GM19351 (cell line): ENCODE results near the gene GRAMD4.

ENCODE experiments used
- ATAC-seq: cut with Tn5 transposase; IDR thresholded peaks from one replicate; pipeline ENCODE4 v1.9.1; 2021; ENCODE audit warnings: mild to moderate bottlenecking, moderate library complexity; ENCODE audit not compliant: unreplicated experiment

Gene GRAMD4

DNA sequence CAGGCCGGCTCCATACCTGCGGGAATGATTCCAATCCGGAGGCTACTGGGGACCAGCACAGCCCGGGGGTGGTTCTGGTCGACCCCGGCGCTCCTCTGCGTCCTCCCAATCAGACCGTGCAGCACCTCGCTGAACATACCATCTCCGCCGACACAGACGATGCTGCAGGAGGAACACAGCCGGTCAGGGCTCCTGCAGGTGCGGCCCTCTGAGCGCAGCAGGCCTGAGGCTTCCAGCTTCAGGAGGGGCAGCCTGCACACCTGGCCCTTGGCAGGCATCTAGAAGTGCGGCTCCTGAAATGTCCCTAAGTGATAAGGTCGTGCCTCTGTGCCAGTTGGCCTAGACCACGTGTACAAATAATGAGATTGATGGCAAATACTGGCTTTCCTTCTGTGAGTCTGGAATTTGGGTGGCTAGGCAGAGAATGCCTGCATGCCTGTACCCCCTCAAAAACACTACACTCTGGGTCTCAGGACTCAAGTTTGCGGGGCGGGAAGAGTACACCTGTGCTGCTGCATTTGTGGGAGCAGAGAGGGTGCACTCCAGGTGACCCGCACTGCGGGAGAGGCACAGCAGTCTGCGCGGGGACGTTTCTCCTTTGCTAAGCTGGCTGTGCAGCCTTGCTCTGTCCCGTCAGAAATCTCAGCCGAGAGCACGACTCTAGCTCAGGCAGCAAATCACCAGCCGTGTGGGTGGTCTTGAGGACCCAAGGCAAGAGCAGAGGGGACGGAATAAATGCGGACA is 87.8 kb downstream of the GRAMD4 start:
- ATAC-seq, result no peak

DNA sequence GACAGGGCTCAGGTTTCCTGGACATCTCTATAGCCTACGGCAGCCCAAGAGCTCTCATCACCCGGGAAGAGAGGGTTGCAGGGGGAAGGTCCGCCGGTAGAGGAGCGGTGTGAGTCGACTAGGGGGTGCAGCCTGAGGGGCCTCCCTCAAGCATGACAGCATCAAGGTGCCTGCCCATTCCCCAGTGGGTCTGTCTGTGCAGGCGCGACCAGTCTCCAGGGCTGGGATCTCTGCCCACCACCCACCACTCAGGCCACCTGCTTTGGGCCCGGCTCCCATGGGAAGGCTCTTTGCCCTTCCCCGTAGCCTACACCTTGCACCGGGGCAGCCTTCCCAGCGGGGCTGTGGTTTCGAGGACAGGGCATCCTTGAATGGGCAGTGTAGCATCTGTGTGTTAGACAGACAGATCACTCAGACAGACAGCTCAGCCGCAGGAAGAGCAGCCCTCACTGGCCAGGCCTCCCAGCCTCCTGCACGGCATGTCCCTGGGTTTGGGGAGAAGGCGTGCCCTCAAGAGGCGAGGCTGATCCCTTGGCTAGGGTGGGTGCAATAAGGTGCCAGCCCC is 88.7 kb downstream of the GRAMD4 start:
- ATAC-seq, result no peak

DNA sequence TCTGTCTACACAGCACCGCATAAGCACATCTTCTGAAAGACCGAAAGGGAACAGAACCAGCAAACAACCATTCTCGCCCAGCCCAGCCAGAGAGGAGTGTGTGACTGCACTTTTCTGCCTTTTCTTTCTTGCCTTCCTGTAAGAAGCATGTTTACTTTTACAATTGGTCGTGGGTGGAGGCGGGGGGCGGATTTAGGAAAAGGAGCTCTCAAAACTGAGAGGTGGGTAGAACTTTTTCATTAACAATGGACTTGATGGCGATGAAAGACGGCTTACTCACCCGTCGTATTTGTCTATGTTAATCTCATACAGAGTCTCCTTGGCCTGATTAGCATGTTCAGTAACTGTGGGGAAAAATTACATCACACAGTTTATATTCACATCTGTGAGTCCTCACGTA is 90.6 kb downstream of the GRAMD4 start:
- no peak for ATAC-seq

DNA sequence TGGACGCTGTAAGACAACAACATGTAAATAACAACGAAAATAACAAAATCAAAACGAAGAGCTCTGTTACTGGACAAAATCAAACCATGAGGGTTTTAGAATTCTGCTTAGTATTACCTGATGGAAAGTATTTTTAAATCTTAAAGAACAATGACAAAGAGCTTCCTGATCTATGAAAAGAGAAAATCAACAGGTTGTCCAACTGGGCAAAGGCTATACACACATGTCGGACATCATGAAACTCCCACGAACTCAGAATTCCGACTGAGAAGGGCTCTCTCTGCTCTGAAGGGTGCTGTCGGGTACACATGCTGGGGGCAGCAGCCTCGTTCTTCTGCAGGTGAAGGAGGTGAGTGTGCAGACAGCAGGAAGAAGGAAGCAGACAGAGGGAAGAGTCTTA is 92.1 kb downstream of the GRAMD4 start:
- no peak for ATAC-seq

DNA sequence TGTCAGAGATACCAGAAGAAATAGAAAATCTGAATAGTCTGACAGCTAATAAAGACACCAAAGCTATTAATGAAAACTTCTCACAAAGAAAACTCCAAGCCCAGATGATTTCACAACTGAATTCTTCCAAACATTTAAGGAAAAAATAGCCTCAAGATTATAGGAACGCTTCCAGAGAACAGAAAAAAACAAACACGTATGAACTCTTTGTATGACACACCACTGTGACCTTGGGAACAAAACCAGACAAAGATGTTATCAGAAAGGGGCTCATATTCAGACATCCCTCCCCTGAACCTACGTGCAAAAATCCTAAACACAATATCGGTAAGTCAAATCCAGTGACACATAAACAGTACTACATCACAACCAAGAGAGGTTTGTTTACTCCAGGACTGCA is 94.4 kb downstream of the GRAMD4 start:
- ATAC-seq, result no peak

DNA sequence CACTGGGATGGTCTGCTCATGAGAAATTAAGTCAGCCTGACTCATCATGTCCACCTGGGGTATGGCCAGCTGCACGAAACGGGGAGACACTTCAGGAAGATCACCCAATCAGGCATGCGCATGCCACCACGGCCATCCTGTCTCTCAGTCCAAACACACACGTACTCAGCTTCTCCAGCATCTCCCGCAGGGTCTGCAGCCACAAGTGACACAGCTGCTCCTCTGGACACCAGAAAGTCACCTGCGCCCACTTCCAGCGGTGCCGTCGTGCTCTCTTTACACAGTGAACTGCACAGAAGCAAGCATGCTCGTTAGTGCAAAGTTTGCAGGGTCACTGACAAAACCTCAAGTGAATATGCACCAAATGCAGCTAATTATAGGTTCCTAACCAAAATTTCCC is 99.7 kb downstream of the GRAMD4 start:
- no peak for ATAC-seq

DNA sequence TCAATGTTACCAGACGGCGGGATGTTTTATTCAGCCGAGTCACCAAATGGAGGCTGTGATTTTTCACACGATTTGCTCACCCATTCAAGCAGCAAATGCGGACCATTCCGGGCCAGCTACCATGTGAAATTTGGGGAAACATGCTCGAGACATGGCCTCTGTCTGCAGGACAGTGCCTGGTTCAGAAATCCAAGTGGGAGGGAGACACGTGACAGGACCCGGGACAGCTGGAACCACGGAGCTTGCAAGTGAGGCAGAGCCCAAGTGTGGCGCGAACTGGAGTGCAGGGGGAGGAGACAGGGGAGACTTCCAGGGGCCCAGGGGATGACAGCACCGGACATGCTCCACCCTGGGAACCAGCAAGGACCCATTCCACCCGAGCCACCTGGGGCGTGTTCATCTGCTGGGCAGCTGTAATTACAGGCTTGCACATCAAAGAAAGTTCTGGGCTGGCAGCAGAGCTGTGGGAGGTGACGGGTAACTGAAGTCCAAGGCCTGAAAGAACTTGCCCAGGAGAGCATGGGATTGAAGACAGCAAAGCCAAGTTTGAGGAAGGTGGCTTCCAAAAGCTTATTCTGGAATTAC is 101.4 kb downstream of the GRAMD4 start:
- ATAC-seq, result no peak

DNA sequence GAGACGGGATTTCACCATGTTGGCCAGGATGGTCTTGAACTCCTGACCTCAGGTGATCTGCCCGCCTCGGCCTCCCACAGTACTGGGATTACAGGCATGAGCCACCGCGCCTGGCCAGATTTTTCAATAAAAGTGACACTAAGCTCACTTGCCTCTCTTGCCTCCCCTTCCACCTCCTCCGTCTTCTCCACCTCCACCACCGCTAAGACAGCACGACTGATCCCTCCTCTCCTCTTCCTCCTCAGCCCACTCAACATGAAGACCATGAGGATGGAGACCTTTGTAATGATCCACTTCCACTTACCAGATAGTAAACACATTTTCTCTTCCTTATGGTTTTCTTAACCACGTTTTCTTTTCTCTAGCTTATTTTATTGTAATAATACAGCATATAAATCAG is 103.7 kb downstream of the GRAMD4 start:
- no peak for ATAC-seq

DNA sequence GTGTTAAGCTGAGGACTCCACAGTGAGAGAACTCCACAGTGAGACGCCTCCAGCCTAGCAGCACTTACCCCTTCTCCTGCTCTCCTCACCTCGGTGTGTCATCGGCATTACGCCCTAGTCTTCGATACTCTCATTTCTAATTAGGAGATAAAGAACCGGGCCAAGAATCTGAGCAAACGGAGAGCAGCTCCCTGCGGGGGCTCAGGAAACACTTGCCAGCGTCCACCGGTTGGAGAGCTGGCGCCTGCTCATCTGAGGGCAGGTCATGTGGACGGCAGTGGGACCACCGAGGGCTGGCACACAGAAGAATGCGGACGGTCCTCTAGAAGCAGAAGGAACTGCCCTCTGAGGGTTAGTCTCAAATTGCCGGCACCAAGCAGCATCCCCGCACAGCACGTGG is 104.9 kb downstream of the GRAMD4 start:
- no peak for ATAC-seq

DNA sequence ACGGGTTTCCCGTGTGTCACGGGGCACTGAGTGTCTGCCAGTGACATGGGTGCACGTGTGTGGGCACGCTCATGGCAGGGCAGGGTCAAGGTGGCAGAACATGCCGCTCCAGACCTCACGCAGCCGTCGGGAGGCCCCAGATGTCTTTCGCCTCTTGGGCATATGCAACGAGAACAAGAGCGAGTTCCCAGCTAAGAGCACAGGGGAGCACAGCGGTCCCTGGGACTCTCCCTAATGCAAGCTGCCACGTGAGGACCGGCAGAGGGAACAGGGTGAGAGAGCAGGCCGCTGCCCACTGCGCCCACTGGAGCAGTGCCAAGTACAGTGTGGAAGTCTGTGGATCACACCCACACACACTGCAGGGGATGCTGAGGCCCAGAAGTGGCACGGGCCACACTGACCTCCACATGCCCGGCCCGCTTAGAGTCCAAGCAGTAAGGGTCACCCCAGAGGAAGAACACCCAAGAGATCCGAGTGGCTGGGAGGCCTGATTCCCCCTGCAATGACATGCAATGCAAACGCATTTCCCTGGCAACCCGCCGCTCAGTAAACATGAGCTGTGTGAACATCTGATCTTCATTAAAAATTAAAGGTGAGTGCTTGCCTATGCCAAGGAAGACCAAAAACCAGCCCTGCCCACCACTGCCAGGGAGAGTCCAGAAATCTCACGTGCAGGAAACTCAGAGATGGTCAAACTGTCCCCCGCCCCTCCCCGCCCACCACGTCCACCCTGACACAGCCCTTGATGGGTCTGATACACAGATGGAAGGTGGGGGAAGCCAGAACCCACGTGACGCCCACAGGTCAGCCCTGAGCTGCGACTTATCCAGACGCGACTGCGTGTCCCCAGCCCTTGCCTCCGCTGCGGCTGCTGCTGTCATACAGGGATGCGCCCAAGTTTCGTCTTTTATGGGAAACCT is 106.1 kb downstream of the GRAMD4 start:
- ATAC-seq, result no peak

DNA sequence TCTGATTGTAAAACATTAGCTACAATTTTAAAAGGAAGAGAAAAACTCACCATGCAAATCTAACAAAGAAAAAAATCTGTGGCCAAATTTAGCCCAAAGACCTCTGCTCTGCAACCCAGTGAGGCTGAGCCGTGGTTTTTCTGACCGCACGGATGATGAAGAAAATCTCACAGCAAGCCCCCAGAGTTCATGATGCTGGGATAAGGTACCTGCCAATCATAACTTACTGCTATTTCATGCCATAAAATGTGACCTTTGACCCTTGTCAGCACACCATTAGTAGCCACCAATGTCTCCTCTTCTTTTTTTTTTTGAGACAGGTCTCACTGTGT is 106.8 kb downstream of the GRAMD4 start:
- no peak for ATAC-seq

DNA sequence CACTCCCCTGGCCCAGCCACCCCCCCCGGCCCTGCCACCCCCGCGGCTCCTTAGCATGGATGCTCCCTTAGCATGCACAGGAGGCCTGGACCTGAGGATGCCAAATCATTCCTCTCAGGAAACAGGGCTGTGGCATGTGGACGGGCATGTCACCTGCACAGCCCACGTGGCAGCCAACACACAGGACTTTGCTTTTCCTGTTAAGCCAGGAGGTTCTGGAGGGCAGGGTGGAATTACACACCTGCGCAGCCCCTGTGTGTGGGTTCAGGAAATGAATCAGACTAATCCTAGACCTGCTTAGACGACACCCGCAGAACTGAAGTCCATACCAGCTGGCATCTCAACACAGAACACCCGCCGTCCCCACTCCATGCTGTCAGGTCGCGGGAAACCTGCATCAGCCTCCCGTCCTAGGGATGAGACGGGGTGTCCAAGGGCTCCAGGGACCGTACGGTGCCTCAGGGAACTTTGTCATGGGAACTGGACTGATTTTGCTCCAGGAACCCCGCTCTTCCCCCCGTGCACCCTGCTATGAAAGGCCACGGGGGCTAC is 107.7 kb downstream of the GRAMD4 start:
- no peak for ATAC-seq

DNA sequence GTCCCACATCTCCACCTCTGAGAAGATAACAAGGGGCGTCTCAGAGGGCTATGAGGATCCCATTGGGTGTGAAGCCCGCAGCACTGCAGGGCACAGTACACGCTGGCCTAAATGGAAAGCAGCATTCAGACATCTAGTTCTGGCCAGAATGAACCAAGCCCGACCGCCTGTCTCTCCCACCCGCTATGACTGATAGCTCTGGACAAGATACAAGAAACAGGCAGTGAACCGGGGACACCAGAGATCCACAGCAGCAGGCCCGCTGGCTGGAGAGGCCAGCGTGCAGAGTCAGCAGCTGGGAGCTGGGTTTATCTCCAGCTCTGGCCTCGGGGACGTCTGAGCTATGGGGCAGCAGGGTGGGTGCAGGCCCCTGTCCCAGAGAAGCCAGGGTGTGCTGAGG is 108.3 kb downstream of the GRAMD4 start:
- no peak for ATAC-seq
